ENCODE measurements around the gene TACC2. TPM values are rescaled to one million over a fixed set of nuclear protein-coding genes. Genes with fewer than 3 reads are reported as not detected.

Gene TACC2
- total RNA-seq, 1 experiment from 2014 or later = 8.8 TPM

DNA sequence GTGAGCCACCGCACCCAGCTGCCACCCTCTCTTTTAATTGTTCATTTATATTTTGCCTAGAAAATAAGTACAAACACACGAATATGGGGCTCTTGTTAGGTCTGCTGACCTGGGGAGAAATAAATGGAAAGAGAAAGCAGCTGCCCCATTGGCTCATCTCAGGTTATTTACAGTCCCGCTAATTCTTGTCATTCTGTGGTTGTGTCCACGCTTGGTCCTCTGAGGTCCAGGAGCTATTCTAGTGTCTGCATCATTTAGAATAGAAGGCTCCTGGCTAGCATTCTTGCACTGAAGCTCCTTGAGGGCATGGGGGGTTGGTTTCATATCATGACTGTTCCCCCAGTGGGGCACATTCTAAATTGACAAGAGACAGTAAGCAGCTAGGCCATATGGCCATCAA is 128.5 kb downstream of the TACC2 start:
- H3K27me3 ChIP-seq (ENCODE audit: control insufficient read depth, insufficient read depth, low read length) = no peaks in the 10 kb centered on the region
- no peaks in the 10 kb centered on the region for H3K36me3 ChIP-seq (replicated peaks; ENCODE audit: control insufficient read depth, insufficient read depth, low read length)
- no peak overlapping the region for H3K4me3 ChIP-seq (ENCODE audit: insufficient read depth, low read depth, low read length)
- DNase-seq = no peak

DNA sequence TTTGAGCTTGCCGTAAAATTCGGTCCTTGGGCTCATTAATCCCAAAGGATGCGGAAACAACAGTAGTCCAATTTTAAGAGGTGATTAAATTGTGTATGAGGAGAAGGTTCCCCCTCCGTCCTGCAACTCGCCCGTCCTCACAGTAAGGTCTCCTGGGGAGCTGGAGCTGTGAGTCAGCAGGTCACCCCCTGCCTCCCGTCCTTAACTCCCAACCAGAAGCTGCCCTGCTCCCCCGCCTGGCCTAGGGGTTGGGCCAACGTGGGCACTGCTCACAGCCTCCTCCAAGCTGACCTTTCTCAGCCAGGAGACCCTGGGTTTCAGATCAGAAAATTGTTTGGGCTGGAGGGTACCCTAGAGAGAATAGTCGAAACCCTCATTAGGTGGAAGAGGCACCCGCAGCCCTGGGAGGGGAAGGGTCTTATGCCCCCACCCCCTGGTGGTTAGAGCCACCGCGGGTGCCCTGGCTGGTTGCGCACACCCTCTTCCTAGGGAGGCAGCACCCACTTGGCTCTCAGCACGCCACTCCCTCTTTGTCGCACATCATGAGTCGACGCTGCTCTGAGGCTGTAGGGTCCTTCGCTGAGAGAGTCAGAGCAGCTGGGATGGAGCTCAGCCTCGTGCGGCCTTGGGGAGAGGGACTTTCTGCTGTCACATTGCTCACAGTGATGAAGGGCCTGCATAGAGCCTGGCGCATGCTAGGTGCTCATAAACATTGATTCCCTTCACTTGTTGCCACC is 131.2 kb downstream of the TACC2 start:
- no peaks in the 10 kb centered on the region for H3K36me3 ChIP-seq (replicated peaks; ENCODE audit: control insufficient read depth, insufficient read depth, low read length)
- no peak overlapping the region for H3K4me3 ChIP-seq (ENCODE audit: insufficient read depth, low read depth, low read length)
- no peaks in the 10 kb centered on the region for H3K27me3 ChIP-seq (ENCODE audit: control insufficient read depth, insufficient read depth, low read length)
- peak; percentile 70 for DNase-seq

DNA sequence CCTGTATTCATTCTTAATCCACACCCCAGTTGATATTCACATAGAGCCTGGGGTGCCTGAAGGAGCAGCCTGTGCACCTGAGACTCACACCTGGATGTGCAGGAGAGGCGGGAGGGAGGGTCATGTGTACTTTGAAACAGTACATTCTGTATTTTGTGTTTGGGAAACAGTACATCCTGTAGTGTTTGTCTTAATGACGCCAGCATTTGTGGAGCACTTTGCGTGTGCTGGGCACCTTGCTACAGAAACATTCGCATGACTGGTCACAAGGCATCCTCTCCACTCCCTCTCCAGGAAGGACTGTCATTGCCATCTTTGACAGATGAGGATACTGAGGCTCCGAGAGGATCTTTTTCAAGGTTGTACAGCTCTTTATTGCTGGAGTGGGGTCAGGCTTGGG is 132.1 kb downstream of the TACC2 start:
- no peak overlapping the region for H3K4me3 ChIP-seq (ENCODE audit: insufficient read depth, low read depth, low read length)
- H3K36me3 ChIP-seq (replicated peaks; ENCODE audit: control insufficient read depth, insufficient read depth, low read length) = no peaks in the 10 kb centered on the region
- no peak for DNase-seq
- no peaks in the 10 kb centered on the region for H3K27me3 ChIP-seq (ENCODE audit: control insufficient read depth, insufficient read depth, low read length)

DNA sequence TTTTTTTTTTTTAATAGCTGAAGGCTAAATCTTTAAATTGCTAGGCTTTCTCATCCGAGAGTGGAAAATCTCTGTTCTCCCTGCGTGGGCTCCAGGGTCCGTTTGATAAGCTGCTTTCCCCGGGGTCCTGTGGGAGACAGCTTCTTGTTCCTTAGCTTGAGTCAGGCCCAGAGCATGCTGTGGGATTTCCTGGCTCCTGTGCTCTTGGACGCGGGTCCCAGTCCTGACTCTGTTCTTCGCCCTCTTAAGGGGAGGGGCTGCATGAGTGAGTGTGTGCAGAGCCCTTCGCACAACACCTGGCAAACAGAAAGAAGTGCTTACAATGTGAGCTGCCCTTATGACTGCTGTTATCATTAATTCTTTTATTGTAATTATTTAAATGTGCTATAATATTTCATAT is 133.5 kb downstream of the TACC2 start:
- DNase-seq = peak; percentile 48
- H3K27me3 ChIP-seq (ENCODE audit: control insufficient read depth, insufficient read depth, low read length) = no peaks in the 10 kb centered on the region
- no peaks in the 10 kb centered on the region for H3K36me3 ChIP-seq (replicated peaks; ENCODE audit: control insufficient read depth, insufficient read depth, low read length)
- H3K4me3 ChIP-seq (ENCODE audit: insufficient read depth, low read depth, low read length) = no peak overlapping the region

DNA sequence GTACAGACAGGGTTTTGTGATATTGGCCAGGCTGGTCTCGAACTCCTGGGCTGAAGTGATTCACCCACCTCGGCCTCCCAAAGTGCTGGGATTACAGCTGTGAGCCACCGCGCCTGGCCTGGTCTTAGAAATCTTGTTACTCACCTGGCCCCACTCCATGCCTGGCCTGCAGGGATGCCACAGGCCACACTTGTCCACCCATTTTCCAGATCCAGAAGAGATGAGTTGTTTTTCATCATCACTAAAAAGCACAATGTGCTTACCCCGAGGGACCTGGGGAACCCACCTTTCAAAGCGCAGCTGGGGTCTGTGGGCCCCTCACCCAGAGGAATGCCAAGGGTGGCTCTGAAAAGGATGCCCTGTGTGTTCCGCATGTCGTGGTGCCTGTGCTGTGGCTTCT is 134.2 kb downstream of the TACC2 start:
- DNase-seq = no peak
- Histone ChIP-seq H3K4me3 (ENCODE audit: insufficient read depth, low read depth, low read length) (no peak overlapping the region), H3K36me3 (replicated peaks; ENCODE audit: control insufficient read depth, insufficient read depth, low read length) (no peaks in the 10 kb centered on the region), H3K27me3 (ENCODE audit: control insufficient read depth, insufficient read depth, low read length) (no peaks in the 10 kb centered on the region)

DNA sequence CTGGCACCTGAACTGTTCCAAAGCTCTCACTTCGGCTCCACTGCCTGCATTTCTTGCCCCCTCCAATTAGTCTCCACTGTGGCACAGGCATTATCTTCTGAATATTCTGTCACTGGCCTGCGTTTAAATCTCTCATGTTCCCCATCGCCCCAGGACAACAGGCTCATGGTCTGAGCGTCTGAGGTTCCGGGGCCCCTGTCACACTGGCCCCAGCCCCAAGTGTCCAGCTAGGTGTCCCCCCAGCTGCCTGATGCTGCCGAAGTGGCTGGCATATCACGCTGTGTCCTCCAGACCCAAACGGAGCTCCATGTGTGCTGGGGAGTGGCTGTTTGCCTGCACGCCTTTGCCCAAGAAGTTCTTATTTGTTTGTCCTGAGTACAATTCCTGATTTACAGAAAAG is 135.4 kb downstream of the TACC2 start:
- no peak for DNase-seq
- H3K36me3 ChIP-seq (replicated peaks; ENCODE audit: control insufficient read depth, insufficient read depth, low read length) = no peaks in the 10 kb centered on the region
- no peak overlapping the region for H3K4me3 ChIP-seq (ENCODE audit: insufficient read depth, low read depth, low read length)
- H3K27me3 ChIP-seq (ENCODE audit: control insufficient read depth, insufficient read depth, low read length) = no peaks in the 10 kb centered on the region

DNA sequence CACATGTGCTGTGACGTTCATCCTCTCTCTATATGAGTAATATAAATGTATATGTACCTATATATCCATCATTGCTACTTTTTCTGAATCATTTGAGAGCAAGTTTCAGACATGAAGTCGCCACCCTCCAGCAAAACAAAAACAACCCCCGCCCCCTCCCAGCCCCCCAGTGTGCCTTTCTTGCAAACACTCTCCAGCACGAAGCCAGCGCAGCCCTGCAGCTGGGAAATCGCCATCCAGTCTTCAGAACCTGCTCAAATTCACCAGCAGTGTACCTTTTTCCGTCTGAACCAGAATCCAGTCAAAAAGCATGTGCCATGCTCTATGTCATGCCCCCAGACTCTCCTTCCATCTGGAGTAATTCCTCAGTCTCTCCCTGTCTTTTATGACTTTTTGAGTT is 135.8 kb downstream of the TACC2 start:
- DNase-seq = peak; percentile 57
- H3K4me3 ChIP-seq (ENCODE audit: insufficient read depth, low read depth, low read length) = no peak overlapping the region
- H3K36me3 ChIP-seq (replicated peaks; ENCODE audit: control insufficient read depth, insufficient read depth, low read length) = no peaks in the 10 kb centered on the region
- H3K27me3 ChIP-seq (ENCODE audit: control insufficient read depth, insufficient read depth, low read length) = no peaks in the 10 kb centered on the region

DNA sequence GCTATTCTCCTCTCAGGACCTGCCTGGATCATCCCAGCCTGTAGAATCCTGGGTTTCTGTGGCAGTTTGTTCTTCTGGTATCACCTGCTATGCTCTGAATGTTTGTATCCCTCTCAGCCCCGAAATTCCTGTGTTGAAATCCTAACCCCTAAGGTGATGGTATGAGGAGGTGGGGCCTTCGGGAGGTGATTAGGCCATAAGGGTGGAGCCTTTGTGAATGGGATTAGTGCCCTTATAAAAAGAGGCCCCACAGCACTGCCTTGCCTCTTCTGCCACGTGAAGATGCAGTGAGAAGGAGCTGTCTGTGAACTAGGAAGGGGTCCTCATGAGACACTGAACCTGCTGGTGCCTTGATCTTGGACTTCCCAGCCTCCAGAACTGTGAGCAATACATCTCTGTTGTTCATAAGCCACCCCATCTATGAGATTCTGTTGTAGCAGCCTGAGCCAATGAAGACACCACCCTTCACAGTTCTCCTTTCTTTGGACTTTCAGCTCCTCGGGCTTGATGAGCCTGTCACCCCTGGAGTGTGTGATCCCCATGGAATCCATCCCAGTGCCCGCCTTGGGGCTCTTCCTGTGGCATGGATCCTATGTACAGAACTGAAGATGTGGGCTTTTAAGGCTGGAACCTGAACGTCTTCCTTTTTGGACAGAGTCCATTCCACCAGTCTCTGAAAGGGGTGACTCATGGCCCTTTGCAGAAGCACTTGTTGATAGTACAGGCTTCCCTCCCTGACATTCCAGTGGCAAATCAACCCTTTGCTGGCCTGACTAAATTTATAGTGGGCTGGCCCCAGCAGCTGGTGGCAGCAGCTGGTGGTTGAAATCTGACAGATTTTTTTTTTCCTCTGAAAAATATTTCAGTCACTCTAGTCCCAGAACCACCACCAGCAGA is 138.0 kb downstream of the TACC2 start:
- DNase-seq = peak; percentile 57
- Histone ChIP-seq H3K4me3 (ENCODE audit: insufficient read depth, low read depth, low read length) (no peak overlapping the region), H3K27me3 (ENCODE audit: control insufficient read depth, insufficient read depth, low read length) (no peaks in the 10 kb centered on the region), H3K36me3 (replicated peaks; ENCODE audit: control insufficient read depth, insufficient read depth, low read length) (no peaks in the 10 kb centered on the region)

DNA sequence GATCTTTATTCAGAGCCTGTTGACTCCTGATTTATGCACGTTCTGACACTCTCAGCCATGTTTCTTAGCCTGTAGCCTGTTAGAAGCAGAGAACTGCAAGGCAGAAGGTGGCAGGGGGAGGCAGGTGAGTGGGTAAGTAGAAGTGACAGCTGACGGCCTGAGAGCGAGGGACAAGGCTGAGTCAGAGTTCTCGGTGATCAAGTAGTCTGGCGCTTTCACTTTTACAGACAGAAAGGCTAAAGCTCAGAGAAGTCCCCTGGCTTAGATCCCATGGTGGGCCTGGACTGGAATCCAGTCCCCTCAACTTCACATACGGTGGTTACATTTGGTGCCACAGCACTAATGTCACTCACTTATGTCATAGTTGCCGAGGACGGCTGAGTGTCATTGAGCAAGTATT is 139.0 kb downstream of the TACC2 start:
- Histone ChIP-seq H3K27me3 (ENCODE audit: control insufficient read depth, insufficient read depth, low read length) (no peaks in the 10 kb centered on the region), H3K36me3 (replicated peaks; ENCODE audit: control insufficient read depth, insufficient read depth, low read length) (no peaks in the 10 kb centered on the region), H3K4me3 (ENCODE audit: insufficient read depth, low read depth, low read length) (no peak overlapping the region)
- no peak for DNase-seq

DNA sequence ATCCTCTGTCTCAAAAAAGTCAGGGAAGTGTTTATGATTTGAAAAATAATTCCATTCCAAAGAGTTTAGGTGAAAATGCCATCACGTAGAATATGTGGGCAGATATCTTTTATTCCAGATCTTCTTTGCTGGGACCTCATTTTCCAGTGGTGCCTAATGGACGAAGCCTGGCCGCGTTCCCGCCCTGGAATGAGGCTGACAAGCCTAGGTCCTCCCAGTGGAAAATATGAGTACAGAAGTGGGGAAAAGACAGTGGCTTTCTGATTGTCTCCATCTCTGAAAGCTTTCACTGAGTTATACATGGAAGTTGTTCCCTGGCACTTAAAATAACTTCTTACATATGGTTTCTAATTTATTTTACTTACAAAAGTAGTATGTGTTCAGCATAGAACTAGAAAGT is 139.4 kb downstream of the TACC2 start:
- DNase-seq = no peak
- H3K4me3 ChIP-seq (ENCODE audit: insufficient read depth, low read depth, low read length) = no peak overlapping the region
- H3K36me3 ChIP-seq (replicated peaks; ENCODE audit: control insufficient read depth, insufficient read depth, low read length) = peaks cover 3% of the 10 kb centered on the region
- no peaks in the 10 kb centered on the region for H3K27me3 ChIP-seq (ENCODE audit: control insufficient read depth, insufficient read depth, low read length)

DNA sequence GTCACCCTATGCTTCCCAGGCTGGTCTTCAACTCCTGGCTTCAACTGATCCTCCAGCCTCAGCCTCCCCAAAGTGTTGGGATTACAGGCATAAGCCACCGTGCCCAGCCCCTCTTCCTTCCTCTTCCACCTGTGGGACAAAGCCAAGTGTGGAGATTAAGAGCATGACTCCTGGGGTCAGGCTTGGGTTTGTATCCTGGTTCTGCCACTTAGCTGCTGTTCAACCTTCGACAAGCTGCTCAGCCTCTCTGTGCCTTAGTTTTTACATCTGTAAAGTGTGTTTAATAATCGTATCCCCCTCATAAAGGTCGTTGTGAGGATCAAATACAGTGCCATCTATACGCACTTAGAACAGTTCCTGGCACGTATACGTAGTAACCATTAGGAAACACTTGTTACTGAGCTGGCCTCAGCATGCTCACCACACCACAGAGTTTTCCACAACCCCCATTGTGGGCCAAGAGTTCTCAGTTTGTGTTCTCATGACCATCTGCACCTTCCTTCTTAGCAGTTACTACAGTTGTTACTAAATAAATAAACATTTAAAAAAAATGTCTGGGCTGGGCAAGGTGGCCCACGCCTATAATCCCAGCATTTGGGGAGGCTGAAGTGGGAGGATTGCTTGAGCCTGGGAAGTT is 141.6 kb downstream of the TACC2 start:
- Histone ChIP-seq H3K4me3 (ENCODE audit: insufficient read depth, low read depth, low read length) (no peak overlapping the region), H3K36me3 (replicated peaks; ENCODE audit: control insufficient read depth, insufficient read depth, low read length) (peaks cover 3% of the 10 kb centered on the region), H3K27me3 (ENCODE audit: control insufficient read depth, insufficient read depth, low read length) (no peaks in the 10 kb centered on the region)
- no peak for DNase-seq

DNA sequence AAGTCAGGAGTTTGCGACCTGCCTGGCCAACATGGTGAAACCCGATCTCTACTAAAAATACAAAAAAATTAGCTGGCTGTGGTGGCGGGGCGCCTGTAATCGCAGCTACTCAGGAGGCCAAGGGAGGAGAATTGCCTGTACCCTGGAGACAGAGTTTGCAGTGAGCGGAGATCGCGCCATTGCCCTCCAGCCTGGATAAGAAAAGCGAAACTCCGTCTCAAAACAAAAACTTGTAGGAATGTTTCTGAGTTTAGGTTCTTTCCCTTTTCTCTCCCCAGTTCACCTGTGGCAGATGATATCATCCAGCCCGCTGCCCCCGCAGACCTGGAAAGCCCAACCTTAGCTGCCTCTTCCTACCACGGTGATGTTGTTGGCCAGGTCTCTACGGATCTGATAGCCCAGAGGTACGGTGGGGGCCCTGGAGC is 143.4 kb downstream of the TACC2 start:
- Histone ChIP-seq H3K27me3 (ENCODE audit: control insufficient read depth, insufficient read depth, low read length) (no peaks in the 10 kb centered on the region), H3K4me3 (ENCODE audit: insufficient read depth, low read depth, low read length) (no peak overlapping the region), H3K36me3 (replicated peaks; ENCODE audit: control insufficient read depth, insufficient read depth, low read length) (peaks cover 3% of the 10 kb centered on the region)
- peak; percentile 60 for DNase-seq

DNA sequence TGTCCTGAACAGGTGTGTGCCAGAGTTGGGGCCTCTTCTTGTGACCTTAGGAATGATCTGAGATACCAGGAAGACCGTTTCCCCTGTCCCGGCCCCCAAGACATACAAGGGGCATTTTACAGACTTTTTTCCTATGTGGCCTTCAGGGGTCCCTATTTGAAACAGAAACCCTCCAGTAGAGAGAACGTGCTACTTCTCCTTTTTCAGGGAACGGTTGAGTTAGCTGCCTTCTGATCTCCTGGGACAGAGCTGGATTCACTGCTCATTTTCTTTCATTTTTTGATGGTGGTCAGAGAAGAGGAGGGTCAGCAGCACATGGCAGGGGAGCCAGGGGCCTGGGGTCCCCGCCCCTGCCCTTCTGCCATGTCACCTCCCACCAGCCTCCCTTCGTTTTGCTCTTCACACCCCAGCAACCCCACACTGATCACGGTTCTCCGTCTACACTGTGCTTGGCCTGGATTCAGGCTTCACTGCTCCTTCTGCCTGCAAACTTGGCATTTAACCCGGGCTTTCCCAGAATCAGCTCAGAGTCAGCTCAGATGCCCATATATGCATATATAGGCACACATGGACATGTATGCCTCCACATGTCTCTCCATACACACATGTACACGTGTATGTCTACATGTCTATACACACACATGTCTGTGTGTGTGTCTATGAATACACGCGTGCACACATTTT is 144.1 kb downstream of the TACC2 start:
- Histone ChIP-seq H3K36me3 (replicated peaks; ENCODE audit: control insufficient read depth, insufficient read depth, low read length) (peaks cover 3% of the 10 kb centered on the region), H3K4me3 (ENCODE audit: insufficient read depth, low read depth, low read length) (no peak overlapping the region), H3K27me3 (ENCODE audit: control insufficient read depth, insufficient read depth, low read length) (no peaks in the 10 kb centered on the region)
- no peak for DNase-seq

DNA sequence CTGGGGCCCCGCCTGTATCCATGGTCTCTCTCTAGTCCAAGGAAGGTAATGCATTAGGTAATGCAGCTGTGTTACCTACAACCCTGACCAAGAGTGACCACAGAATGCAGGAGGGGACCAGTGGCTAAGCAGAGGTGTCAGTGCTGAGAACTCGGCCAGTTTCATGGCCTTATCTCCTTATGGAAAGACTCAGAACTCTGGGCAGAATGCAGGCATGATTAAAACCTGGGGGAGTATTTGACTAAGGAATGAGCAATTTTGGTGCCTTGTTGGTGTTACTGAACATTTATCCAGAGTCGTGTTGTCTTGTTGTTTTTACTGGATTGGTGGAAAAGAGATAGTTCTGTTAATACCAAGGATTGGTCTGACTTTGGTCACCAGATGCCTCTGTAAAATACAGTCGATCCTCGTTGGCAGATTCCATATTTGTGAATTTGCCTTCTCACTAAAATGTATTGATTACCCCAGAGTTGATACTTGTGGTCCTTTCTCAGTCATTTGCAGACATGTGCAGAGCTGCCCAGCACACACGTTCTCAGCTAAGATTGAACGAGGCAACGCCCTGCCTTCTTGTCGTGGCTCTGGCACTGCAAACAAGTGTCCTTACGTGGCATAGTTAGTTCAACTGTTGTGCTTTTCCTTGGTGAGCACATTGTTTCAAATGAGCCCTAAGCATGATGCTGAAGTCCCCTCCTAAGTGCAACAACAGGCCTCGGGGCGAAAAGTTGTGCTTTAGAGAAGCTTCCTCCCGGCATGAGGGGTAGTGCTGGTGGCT is 146.5 kb downstream of the TACC2 start:
- H3K27me3 ChIP-seq (ENCODE audit: control insufficient read depth, insufficient read depth, low read length) = no peaks in the 10 kb centered on the region
- H3K4me3 ChIP-seq (ENCODE audit: insufficient read depth, low read depth, low read length) = no peak overlapping the region
- DNase-seq = no peak
- H3K36me3 ChIP-seq (replicated peaks; ENCODE audit: control insufficient read depth, insufficient read depth, low read length) = peaks cover 3% of the 10 kb centered on the region
